Natural killer cell (primary cell): ENCODE data around the gene KIF3B. TPM values are rescaled to one million over a fixed set of nuclear protein-coding genes. Genes with fewer than 3 reads are reported as not detected.

Experiments used
- ATAC-seq, 3 donors: fragments of 150-1000 bp in 2 of 3; fragments of 200-7000 bp in 1 of 3; cut with Tn5 transposase; 1 replicate in 1 of 3; 2 replicates in 2 of 3; pipeline ENCODE4 v1.10.0; 2021; ENCODE audit warnings: mild to moderate bottlenecking in 2 of 3, moderate library complexity in 2 of 3
- DNase-seq, 2 donors: peaks; one replicate each; pipeline versions ENCODE4 v3.0.0 to v3.0.0-alpha.2; 2013 to 2021; ENCODE audit warnings: mixed read lengths in 1 of 2
- H3K27ac ChIP-seq: one replicate; pipeline ENCODE4 v1.5.1; 2013; ENCODE audit warnings: mild to moderate bottlenecking, low read length
- H3K27me3 ChIP-seq: one replicate; pipeline ENCODE4 v1.6.1; 2013; ENCODE audit warnings: low read length; ENCODE audit not compliant: control insufficient read depth, insufficient read depth
- H3K36me3 ChIP-seq: one replicate; pipeline ENCODE4 v1.6.1; 2013; ENCODE audit warnings: low read length; ENCODE audit not compliant: control insufficient read depth, insufficient read depth
- H3K4me1 ChIP-seq: one replicate; pipeline ENCODE4 v1.6.1; 2013; ENCODE audit warnings: low read length; ENCODE audit not compliant: control insufficient read depth, insufficient read depth
- H3K4me3 ChIP-seq: one replicate; pipeline ENCODE4 v1.5.1; 2013; ENCODE audit warnings: low read length
- H3K9me3 ChIP-seq: one replicate; pipeline ENCODE4 v1.6.1; 2013; ENCODE audit warnings: low read length; ENCODE audit not compliant: control insufficient read depth, insufficient read depth
- H3K27ac Mint-ChIP-seq, 2 donors: one replicate each; pipeline ENCODE4 v1.8.0; 2022; ENCODE audit warnings: mild to moderate bottlenecking in 2 of 2, mixed read lengths in 2 of 2, moderate library complexity in 1 of 2
- H3K27me3 Mint-ChIP-seq, 2 donors: one replicate each; pipeline ENCODE4 v1.8.0; 2022; ENCODE audit warnings: low read depth in 2 of 2, mixed read lengths in 2 of 2
- H3K36me3 Mint-ChIP-seq: one replicate; pipeline ENCODE4 v1.8.0; 2022; ENCODE audit warnings: mixed read lengths
- H3K4me1 Mint-ChIP-seq, 2 donors: one replicate each; pipeline ENCODE4 v1.8.0; 2022; ENCODE audit warnings: mixed read lengths in 2 of 2
- H3K4me3 Mint-ChIP-seq: one replicate; pipeline ENCODE4 v1.8.0; 2022; ENCODE audit warnings: mild to moderate bottlenecking, moderate library complexity, mixed read lengths
- H3K9me3 Mint-ChIP-seq, 2 donors: one replicate each; pipeline ENCODE4 v1.8.0; 2022; ENCODE audit warnings: mixed read lengths in 2 of 2
- WGBS: methylation state at CpG from one replicate; pipeline ENCODE4 v1.1.7; 2013; ENCODE audit warnings: missing lambda C conversion rate; ENCODE audit not compliant: insufficient coverage; 5-methylcytosine and 5-hydroxymethylcytosine counted together
- intact Hi-C: fragments of 100-400 bp; cut with micrococcal nuclease; formaldehyde crosslinking; loops from one replicate; pipeline ENCODE4 v1.14.2; 2022
- total RNA-seq, 4 donors: library from RNA; stranded (reverse); fragments of 120-200 nt in 1 of 4; gene quantifications; one replicate each; pipeline versions ENCODE4 v1.2.3 to v1.2.4, GENCODE V29; 2013 to 2022
- TF ChIP-seq, protein P1 (sequence below): fragments of 200-600 bp; IDR thresholded peaks from one replicate; pipeline ENCODE4 v1.8.0; 2022; ENCODE audit warnings: antibody characterized with exemption

Gene KIF3B
- total RNA-seq, 3 donors from 2014 or later (not counting 1 experiment from before 2014, with no cell fraction given): 10.2 to 14.3 (median 13.2) TPM

DNA sequence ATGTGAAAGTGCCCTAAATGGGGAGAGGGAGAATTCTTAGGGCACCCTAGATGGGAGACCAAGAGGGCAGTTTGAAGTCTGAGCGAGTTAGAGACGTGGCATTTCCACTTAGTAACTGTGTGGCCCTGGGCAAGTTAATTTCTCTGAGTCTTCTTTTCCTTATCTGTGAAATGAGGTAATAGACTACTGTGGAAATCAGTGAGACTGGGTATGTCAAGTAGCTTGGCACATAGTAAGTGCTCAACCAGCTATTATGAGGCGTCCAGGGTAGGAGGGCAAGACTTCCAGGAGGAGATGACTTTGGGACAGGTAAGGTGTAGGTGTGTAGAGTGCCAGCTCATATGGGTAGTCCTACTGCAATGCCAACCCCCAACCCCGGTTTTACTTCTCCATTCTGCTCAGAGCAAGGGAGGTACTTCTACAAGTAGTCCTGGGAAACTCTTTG is 770 bp downstream of the KIF3B start:
- H3K36me3 Mint-ChIP-seq: no peaks in the 10 kb centered on the region
- TF ChIP-seq, protein P1, sequence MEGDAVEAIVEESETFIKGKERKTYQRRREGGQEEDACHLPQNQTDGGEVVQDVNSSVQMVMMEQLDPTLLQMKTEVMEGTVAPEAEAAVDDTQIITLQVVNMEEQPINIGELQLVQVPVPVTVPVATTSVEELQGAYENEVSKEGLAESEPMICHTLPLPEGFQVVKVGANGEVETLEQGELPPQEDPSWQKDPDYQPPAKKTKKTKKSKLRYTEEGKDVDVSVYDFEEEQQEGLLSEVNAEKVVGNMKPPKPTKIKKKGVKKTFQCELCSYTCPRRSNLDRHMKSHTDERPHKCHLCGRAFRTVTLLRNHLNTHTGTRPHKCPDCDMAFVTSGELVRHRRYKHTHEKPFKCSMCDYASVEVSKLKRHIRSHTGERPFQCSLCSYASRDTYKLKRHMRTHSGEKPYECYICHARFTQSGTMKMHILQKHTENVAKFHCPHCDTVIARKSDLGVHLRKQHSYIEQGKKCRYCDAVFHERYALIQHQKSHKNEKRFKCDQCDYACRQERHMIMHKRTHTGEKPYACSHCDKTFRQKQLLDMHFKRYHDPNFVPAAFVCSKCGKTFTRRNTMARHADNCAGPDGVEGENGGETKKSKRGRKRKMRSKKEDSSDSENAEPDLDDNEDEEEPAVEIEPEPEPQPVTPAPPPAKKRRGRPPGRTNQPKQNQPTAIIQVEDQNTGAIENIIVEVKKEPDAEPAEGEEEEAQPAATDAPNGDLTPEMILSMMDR: no peak
- no peaks in the 10 kb centered on the region for H3K9me3 ChIP-seq
- peaks cover 19 to 21% of the 10 kb centered on the region in 2 donors for H3K4me1 Mint-ChIP-seq
- no peaks in the 10 kb centered on the region for H3K9me3 Mint-ChIP-seq
- peaks cover 0 to 3% of the 10 kb centered on the region in 2 donors for H3K27me3 Mint-ChIP-seq
- ATAC-seq: peak in 2 of 3 donors; percentile 9 to 41
- peak overlapping the region; percentile 87 for H3K4me3 Mint-ChIP-seq
- intact Hi-C loops: loop anchor here (10.0 kb wide), 1 partner anchor 207 kb away; no protein-coding TSS in a partner anchor
- peak overlapping the region; percentile 71 for H3K27ac ChIP-seq
- peak overlapping the region; percentile 82 to 88 for H3K27ac Mint-ChIP-seq
- WGBS: 29% methylated on average over 4 of the region's 4 CpGs
- H3K36me3 ChIP-seq: no peaks in the 10 kb centered on the region
- peak in 1 of 2 donors; percentile 37 for DNase-seq
- H3K27me3 ChIP-seq: no peaks in the 10 kb centered on the region
- H3K4me1 ChIP-seq: peaks cover 21% of the 10 kb centered on the region
- peak overlapping the region; percentile 93 for H3K4me3 ChIP-seq

DNA sequence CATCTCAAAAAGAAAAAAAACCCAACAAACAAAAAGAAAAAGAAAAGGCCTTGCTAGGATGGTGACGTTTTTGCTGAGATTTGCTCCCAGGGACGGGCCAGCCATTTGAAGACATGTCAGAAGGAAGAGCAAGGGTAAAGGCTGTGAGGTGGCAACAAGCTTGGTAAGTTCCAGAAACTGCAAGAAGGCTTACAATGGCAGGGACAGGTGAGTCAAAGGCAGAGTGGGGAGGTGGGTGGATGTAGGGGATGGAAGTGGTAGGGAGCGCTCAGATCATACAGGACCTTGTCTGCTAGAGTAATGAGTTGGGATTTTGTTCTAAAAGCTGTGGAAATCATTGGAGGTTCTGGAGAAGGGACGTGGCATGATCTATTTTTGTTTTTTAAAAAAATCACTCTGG is 4.3 kb downstream of the KIF3B start:
- Histone ChIP-seq H3K36me3 (no peaks in the 10 kb centered on the region), H3K4me3 (no peak overlapping the region), H3K4me1 (peaks cover 28% of the 10 kb centered on the region), H3K27me3 (no peaks in the 10 kb centered on the region), H3K9me3 (no peaks in the 10 kb centered on the region), H3K27ac (no peak overlapping the region)
- Mint-ChIP-seq H3K27me3 (no peaks in the 10 kb centered on the region), H3K9me3 (no peaks in the 10 kb centered on the region), H3K4me1 (peaks cover 37 to 44% of the 10 kb centered on the region in 2 donors), H3K36me3 (no peaks in the 10 kb centered on the region), H3K27ac (peak overlapping the region in 1 of 2 donors; percentile 0), H3K4me3 (no peak overlapping the region)
- 91% methylated on average over 4 of the region's 4 CpGs for WGBS
- intact Hi-C loops: no loop called here
- DNase-seq (no peak), ATAC-seq (no peak)
- TF ChIP-seq, protein P1: no peak

DNA sequence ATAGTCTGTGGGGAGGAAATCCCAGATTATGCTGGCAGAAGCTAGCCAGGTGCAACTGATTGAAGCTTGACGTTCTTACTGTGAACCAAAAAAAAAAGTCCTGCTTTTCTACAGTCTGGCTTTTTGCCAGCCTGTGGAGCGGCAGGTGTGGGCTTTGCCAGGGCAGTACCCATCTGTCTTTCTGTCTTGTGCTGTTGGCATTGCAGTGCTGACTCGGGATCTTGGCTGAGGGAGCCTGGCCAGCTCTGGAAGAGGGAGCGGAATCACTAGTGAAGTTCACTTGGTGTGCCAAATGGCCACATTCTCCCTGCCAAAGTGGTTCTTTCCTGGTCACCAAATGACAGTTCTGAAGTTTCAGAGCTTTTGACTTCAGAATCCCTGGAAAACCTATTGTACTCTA is 5.0 kb downstream of the KIF3B start:
- DNase-seq: no peak
- TF ChIP-seq, protein P1: no peak
- no peak overlapping the region for H3K27ac Mint-ChIP-seq
- peaks cover 27% of the 10 kb centered on the region for H3K4me1 ChIP-seq
- H3K36me3 Mint-ChIP-seq: no peaks in the 10 kb centered on the region
- H3K27me3 Mint-ChIP-seq: no peaks in the 10 kb centered on the region
- peaks cover 31 to 38% of the 10 kb centered on the region in 2 donors for H3K4me1 Mint-ChIP-seq
- H3K27me3 ChIP-seq: no peaks in the 10 kb centered on the region
- no peaks in the 10 kb centered on the region for H3K9me3 Mint-ChIP-seq
- 90% methylated on average over 4 of the region's 4 CpGs for WGBS
- no peak overlapping the region for H3K27ac ChIP-seq
- H3K36me3 ChIP-seq: no peaks in the 10 kb centered on the region
- no peak overlapping the region for H3K4me3 ChIP-seq
- ATAC-seq: no peak
- no peak overlapping the region for H3K4me3 Mint-ChIP-seq
- no peaks in the 10 kb centered on the region for H3K9me3 ChIP-seq
- intact Hi-C loops: no loop called here
